C4-2B (cell line): Measurements from ENCODE around the gene ZKSCAN8.

Experiments used
- CTCF ChIP-seq: fragments of 450-650 bp; conservative IDR thresholded peaks from 2 replicates; pipeline ENCODE4 v1.5.1; 2017; ENCODE audit warnings: mild to moderate bottlenecking
- ZFX ChIP-seq: fragments of 450-650 bp; IDR thresholded peaks from 2 replicates; pipeline ENCODE4 v1.6.1; 2017

GRCh38 chr6:28139860-28140543 lies 1.7 kb upstream of the ZKSCAN8 start:
- TF ChIP-seq CTCF (no peak), ZFX (no peak)
